Suppressor macrophage (primary cell): ENCODE data around the gene PLEKHG3.

Experiments
- DNase-seq, 4 experiments: peaks; one replicate each; pipeline ENCODE4 v3.0.0-alpha.2; 2020 to 2022

Gene PLEKHG3

DNA sequence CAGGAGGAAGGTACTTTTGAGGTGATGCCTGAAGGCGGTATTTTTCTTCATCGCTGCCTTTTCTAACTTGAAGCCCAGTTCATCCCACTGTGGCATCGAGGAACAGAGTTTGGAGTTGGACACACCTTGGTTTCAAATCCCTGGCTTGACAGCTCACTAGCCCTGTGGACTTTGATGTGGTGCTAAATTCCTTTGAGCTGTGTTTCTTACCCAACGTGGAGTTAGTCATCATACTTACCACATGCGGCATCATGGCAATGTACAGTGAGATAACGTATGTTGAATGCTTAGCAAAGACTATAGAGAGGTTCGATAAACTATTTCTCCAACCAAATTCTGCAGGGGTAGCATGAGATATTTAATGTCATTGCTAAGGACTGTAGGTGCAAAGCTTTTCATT lies 3.4 kb downstream of the PLEKHG3 start:
- DNase-seq = peak in 2 of 4 experiments; percentile 44

DNA sequence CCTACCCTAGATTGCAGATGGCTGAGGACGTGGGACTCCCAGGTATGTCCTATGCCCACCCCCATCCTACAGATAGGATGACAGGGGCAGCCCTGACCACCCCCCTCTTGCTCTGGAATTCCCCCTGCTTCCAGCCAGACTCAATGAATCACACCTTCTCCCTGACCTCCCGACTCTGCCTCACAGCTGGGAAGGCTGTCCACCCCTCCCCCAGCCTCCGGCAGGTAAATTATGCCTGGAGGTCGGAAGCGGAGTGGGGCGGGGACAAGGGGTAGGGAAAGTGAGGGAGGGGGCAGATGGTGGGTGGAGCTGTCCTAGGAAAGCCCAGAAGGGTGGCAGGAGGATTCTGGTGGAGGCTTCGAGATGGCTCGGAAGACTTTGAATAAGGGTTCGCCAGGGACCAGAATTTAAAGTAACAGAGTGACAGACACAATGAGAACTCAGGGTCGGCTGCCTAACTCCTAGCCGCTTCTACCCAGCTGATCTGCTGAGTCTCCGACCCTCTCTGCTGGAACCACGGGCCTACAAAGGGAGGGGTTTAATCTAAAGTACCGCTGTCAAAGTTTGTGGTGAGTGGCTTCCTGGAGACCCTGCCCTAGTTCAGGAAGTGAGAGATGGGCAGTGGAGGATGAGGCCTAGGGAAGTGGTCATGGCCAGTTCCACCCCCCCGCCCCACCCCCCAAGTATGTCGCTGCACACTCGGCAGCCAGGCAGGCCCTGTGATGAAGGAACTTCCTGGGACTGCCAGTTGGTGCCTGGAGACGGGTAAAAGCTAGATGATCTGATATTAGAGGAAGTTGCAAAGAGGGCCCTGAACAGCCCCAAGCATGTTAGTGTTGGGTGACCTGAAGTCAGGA lies 4.2 kb downstream of the PLEKHG3 start:
- peak; percentile 78 to 90 (median 86) for DNase-seq

- DNase-seq = no peak
Observed at GRCh38 chr14:64709126-64709525, 4.9 kb downstream of the PLEKHG3 start.

DNA sequence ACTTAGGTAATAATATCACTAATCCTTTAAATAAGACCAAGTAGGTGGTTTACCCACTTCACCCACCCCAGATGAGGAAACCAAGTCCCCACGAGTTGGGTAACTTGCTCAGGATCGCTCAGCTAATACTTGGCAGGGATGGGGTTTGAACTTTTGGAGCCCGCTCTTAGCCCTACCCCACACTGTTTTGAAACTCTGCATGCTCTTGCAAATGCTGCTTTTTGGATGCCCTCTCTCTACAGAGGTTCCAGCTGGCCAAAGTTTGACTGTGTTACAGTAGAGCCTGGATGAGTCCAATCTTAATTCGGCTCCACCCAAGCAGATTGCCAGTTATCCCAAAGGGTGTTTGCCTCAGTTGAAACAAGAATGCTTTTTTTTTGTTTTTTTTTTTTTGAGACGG lies 6.8 kb downstream of the PLEKHG3 start:
- DNase-seq = no peak

- no peak for DNase-seq
Observed at GRCh38 chr14:64713677-64714076, 9.5 kb downstream of the PLEKHG3 start.

DNA sequence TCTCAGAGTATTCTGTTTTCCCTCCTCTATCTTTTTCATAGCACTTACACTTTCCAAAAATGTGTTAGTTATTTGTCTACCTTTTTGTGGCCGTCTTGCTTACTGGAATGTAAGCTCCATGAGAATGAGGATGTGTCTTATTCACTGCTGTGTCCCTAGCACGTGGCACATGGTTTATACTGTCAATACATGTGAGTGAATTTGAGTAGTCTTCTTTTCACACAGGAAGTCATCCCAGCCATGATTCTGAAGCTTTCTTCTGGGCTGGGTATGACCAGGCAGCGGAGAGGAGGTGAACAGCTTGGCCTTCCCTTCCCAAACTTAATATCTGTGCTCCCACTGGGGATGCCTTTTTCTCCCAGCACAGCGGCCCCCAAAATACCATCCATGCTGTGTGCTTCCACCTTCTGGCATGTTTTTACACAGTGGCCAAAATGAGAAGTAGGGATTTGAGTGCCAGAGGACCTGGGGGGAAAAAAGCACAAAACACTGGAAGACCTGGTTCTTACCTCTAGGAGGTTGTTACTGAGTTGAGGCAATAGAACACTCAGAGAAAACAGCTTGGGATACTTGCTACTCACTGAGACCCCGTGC lies 10.3 kb downstream of the PLEKHG3 start:
- no peak for DNase-seq

GRCh38 chr14:64715146-64715627 lies 11.0 kb downstream of the PLEKHG3 start:
- DNase-seq = no peak

GRCh38 chr14:64715628-64716412 lies 11.6 kb downstream of the PLEKHG3 start:
- no peak for DNase-seq

DNA sequence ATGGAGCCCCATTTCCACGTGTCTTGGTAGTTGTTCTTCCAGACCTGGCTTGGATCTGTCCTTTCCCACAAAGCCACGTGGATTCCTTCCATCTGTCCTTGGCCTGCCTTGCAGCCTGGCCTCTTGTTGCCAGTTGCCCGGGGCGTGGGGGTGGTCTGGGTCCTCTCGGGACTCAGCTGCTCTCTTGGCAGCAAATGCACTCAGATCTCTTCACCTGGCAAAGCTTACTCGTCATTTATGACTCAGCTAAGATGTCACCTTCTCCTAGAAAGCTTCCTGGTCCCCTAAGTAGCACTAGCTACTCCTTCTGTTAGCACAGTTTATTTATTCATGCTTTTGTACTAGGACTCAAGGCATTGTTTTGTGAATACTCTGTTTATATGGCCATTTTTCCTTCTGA lies 13.6 kb downstream of the PLEKHG3 start:
- no peak for DNase-seq

DNA sequence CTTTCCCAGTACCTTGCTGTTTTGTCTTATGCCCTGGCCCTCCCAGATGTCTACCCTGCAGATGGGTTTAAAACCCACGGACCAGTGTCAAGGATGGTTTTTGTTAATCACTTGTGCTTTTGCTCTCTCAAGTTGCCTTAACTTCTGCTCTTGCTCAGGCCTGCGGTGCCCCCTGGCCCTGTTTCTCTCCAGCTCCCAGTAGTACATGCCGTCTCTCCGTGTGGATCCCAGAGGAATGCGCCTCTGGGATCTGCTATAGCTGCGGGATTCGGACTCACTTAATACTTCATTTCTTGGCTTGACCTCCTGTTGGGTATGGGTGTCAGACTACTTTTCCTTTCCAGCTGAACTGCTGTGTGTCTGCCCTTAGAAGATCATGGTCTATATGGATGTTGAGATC lies 14.5 kb downstream of the PLEKHG3 start:
- no peak for DNase-seq

GRCh38 chr14:64719601-64720000 lies 15.4 kb downstream of the PLEKHG3 start:
- no peak for DNase-seq

GRCh38 chr14:64720131-64720576 lies 15.9 kb downstream of the PLEKHG3 start:
- peak; percentile 43 to 66 (median 54) for DNase-seq

DNA sequence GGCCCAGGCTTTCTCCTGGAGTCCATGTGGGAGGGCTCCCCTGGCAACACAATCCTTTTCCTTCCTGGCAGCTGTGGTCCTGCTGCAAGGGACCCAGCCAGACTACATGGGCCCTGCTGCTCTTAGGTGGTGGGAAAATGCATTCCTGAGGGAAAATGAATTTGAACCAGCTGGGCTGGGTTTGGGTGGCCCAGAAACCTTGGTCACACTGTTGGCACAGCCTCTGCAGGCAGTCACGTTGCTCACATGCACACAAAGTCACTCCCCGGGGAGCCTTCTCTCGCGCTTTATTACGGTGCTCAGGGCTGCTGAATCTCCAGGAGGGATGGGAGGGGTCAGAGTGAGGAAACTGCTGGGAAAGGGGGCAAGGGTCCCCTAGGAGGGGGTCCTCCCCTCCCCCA lies 17.2 kb downstream of the PLEKHG3 start:
- DNase-seq = no peak

DNA sequence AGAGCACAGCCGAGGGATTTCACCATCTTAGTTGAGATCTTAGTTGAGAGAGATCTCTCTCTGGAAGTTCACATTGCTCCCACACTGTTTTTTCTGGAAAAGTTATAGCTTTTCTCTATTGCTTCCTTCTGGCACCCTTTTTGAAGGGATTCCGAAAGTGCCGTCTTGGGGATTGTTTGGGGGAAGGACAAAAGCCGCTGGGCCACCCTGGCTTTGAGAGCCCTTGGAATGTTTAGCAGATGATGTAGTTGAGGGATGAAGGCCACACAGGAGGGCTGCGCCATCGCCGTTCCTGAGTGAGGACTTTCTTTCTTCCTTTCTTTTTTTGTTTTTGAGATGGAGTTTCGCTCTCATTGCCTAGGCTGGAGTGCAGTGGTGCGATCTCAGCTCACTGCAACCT lies 17.7 kb downstream of the PLEKHG3 start:
- no peak for DNase-seq

DNA sequence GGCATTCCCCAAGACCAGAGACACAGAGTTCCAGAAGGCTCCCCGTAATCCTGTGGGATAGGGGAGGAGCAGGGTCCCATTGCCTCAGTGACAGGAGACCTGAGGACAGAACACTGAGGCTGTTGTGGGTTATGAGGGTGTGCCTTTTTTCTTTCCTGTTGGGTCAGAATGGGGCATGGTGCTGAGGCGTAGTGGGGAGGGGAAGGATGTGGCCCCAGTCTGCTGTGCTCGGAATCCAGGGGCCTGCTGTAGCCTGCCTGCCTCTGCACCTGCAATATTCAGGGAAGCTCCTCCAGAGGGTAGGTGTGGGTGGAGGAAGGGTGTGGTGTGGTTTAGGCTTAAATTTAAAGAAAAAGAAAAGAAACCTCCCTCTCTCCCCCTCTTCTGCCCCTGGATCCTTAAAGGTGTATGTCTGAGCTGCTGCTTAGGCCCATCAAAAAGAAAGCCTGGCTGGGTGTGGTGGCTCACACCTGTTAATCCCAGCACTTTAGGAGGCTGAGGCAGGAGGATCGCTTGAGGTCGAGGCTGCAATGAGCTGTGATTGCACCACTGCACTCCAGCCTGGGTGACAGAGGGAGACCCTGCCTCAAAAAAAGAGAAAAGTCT lies 18.7 kb downstream of the PLEKHG3 start:
- DNase-seq = no peak

DNA sequence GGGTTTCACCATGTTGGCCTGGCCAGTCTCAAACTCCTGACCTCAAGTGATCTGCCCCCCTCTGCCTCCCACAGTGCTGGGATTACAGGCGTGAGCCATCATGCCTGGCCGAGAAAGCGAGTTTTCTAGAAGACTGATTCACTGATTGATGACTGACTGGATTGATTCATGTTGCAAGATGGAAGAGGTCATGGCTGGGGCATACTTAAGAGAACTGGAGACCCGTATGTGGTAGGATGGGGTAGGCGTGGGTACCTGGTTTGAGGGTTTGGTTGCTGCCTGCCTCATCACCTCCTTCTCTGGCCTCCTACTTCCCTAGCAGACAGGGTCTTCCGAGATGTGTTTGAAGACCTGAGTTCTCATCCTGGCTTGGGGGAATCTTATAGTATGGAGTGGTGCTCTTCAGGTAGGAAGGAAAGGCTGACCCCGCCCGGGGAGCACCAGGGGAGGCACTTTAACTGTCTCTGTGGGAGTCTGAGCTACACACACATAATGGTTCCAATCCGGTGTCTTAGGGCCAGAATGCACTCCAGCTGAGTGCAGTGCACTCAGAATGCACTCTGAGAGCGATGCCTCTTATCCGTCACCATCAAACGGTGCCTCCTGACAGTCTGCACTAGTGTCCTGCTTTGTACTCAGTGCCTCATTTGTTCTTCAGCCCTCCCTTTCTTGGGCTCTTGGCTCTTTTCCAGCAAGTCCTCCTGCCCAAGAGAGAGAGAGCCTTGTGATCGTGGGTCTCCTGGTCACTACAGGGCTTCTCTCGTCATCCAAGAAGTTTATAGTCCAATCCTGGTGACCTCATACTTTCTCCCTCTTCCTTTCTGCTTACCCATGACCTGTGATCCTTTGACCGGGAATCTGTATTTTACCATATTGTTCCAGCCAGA lies 19.7 kb downstream of the PLEKHG3 start:
- DNase-seq = no peak

DNA sequence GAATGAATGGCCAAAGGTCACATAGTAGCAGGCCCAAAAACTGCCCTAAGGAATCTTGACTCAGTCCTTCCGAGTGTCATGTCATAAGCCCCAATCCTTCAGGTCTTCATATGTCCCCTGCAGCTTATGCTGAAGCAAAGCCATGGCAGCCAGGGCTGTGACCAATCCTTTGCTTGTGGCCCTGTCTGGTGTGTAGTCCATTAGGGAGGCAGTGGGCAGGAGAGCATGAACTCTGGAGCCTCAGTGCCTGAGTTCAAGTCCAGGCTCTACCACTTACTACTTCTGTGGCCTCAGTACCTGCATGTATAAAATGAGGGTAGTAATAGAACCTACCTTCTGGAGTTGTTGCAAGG lies 20.3 kb downstream of the PLEKHG3 start:
- no peak for DNase-seq

- no peak for DNase-seq
Observed at GRCh38 chr14:64725261-64725815, 21.1 kb downstream of the PLEKHG3 start.

DNA sequence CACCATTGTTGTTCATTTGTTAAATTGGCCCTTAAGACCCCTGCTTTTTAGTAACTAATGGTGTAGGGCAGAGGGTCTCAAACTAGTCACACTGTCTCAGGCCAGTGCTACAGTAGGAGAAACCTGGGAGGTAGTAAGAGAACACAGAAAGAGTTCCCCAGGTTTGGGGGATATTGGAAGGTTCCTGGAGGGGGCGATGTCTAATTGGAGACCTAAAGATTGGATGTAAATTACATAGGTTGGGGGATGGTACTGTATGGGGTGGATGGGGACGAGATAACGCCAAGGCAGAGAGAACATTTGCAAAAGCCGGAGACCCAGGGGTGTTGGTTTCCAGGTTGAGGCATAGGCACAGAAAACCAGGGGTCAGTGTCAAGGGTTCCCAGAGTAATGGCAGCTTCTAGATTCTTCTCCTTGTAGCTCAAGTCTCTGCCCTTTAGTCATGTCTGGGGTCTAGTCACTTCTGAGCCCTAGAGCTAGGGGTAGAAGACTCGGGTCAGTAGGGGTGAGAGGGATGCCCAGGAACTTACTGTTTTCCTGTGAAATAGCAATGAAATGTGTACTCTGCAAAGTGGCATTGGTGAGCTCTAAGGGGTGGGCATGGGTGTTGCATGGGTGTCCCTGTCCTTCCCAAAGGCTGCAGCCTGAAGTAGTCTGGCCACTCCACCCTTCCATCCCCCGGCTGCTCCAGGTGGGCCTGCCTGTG lies 21.8 kb downstream of the PLEKHG3 start:
- no peak for DNase-seq

- DNase-seq = no peak
Observed at GRCh38 chr14:64726585-64726890, 22.3 kb downstream of the PLEKHG3 start.

- no peak for DNase-seq
Observed at GRCh38 chr14:64727551-64728071, 23.4 kb downstream of the PLEKHG3 start.
